ENCODE measurements around the gene ADCK1. TPM values are rescaled to one million over a fixed set of nuclear protein-coding genes. Genes with fewer than 3 reads are reported as not detected.

The ADCK1 gene
- total RNA-seq, 1 experiment from 2014 or later = 12.2 TPM

DNA sequence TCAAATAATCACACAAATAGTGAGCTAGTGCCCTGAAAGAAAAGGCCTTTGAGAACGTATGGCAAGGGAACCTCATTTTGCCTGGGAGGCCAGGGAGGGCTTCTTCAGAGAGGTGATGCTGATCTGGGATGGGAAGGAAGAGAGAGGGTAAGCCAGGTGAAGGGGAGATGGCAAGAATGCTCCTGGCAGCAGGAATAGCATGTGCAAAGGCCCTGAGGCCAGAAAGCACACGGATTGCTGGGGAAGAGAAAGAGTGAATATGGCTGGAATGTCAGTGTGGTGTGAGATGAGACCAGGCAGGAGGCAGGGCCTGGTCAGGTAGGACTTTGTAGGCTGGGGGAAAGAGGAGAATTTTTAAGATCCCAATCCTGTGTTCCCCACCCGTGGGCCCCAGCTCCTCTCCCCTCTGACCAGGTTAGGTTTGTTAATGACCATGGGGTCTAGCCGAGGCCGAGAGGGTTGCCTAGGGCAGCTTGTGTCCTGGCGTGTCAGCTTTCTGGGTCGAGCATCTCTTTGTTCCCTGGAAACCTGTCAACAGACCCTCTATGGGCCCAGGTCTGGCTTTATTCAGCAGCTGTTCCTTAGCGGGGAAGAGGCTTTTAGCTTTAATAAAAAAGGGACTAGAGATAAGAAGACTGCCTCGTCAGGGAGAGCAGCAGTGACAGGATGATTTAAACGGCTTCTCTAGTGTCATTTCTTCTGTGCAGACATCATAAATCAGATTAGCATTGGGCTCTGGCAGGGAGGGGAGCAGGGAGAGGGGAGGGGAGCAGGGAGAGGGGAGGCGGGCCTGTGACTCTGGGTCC is 123.4 kb downstream of the ADCK1 start:
- H3T11ph ChIP-seq (ENCODE audit: low read length) = no peak overlapping the region
- no peak overlapping the region for H2BK5ac ChIP-seq (ENCODE audit: insufficient read length, low read length)
- H3K9me3 ChIP-seq (ENCODE audit: control insufficient read depth, low read depth, low read length) = no peaks in the 10 kb centered on the region
- no peak overlapping the region for H4K91ac ChIP-seq (ENCODE audit: insufficient read length, low read depth, low read length)
- H3K4ac ChIP-seq (ENCODE audit: low read depth, low read length) = no peak overlapping the region
- H2AK5ac ChIP-seq (ENCODE audit: insufficient read length, low read length) = no peak overlapping the region
- H3K36me3 Mint-ChIP-seq (ENCODE audit: insufficient read depth in 1 of 3, low read depth in 3 of 3) = peaks cover 8 to 12% (median 9%) of the 10 kb centered on the region in 3 experiments; a peak in 5 of 7 replicates
- no peak overlapping the region for H4K8ac ChIP-seq (replicated peaks; ENCODE audit: insufficient read length, low read depth, low read length)
- no peak overlapping the region; a peak in 1 of 7 replicates for H3K27ac Mint-ChIP-seq
- no peak overlapping the region for H3K4me3 Mint-ChIP-seq
- H3K27me3 ChIP-seq (ENCODE audit: insufficient read depth, low read length) = no peaks in the 10 kb centered on the region
- H4K20me1 ChIP-seq (ENCODE audit: control insufficient read depth, insufficient read depth, insufficient read length) = no peaks in the 10 kb centered on the region
- no peaks in the 10 kb centered on the region for H3K4me1 Mint-ChIP-seq
- H3K14ac ChIP-seq (ENCODE audit: insufficient read depth, low read length) = no peak overlapping the region
- peaks cover 6 to 8% of the 10 kb centered on the region in 2 experiments; a peak in 4 of 5 replicates for H3K9me3 Mint-ChIP-seq
- H3K27ac ChIP-seq (ENCODE audit: insufficient read length, low read depth, low read length) = no peak overlapping the region
- H3K27me3 Mint-ChIP-seq (ENCODE audit: low read depth) = no peaks in the 10 kb centered on the region
- H3K79me1 ChIP-seq (ENCODE audit: insufficient read depth, low read depth, low read length, poor library complexity, severe bottlenecking) = no peaks in the 10 kb centered on the region
- H4K5ac ChIP-seq (ENCODE audit: insufficient read length, low read depth, low read length) = no peak overlapping the region
- no peak overlapping the region for H2BK20ac ChIP-seq (ENCODE audit: low read depth, low read length, poor library complexity, severe bottlenecking)
- H2BK15ac ChIP-seq (ENCODE audit: low read depth, low read length) = no peak overlapping the region
- H3K56ac ChIP-seq (ENCODE audit: insufficient read length, low read depth, low read length) = no peak overlapping the region
- H3K23me2 ChIP-seq (ENCODE audit: insufficient read length, low read depth, low read length, poor library complexity, severe bottlenecking) = no peaks in the 10 kb centered on the region
- no peaks in the 10 kb centered on the region for H3K4me1 ChIP-seq (ENCODE audit: insufficient read depth, low read length)
- H2BK120ac ChIP-seq (ENCODE audit: low read depth, low read length, poor library complexity, severe bottlenecking) = no peak overlapping the region
- no peak overlapping the region for H3K9ac ChIP-seq (ENCODE audit: extremely low read depth, insufficient read length, low read length)
- H3K4me2 ChIP-seq (ENCODE audit: insufficient read depth, insufficient read length, low read length) = no peak overlapping the region
- WGBS (ENCODE audit: extremely low coverage, insufficient read length, low lambda C conversion rate) = no CpG with 5 or more reads among the region's 11 CpGs
- TF ChIP-seq, protein P1, sequence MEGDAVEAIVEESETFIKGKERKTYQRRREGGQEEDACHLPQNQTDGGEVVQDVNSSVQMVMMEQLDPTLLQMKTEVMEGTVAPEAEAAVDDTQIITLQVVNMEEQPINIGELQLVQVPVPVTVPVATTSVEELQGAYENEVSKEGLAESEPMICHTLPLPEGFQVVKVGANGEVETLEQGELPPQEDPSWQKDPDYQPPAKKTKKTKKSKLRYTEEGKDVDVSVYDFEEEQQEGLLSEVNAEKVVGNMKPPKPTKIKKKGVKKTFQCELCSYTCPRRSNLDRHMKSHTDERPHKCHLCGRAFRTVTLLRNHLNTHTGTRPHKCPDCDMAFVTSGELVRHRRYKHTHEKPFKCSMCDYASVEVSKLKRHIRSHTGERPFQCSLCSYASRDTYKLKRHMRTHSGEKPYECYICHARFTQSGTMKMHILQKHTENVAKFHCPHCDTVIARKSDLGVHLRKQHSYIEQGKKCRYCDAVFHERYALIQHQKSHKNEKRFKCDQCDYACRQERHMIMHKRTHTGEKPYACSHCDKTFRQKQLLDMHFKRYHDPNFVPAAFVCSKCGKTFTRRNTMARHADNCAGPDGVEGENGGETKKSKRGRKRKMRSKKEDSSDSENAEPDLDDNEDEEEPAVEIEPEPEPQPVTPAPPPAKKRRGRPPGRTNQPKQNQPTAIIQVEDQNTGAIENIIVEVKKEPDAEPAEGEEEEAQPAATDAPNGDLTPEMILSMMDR (conservative IDR thresholded peaks at IDR 0.05) = no peak
- no peak overlapping the region for H3K23ac ChIP-seq (ENCODE audit: insufficient read length, low read depth, low read length)
- no peaks in the 10 kb centered on the region for H3K79me2 ChIP-seq (ENCODE audit: insufficient read depth, low read length)
- no peak overlapping the region for H3K18ac ChIP-seq (ENCODE audit: insufficient read length, low read depth, low read length)
- DNase-seq = no peak
- H2BK12ac ChIP-seq (ENCODE audit: insufficient read length, low read depth, low read length) = no peak overlapping the region
- H2AFZ ChIP-seq (ENCODE audit: low read length) = no peak overlapping the region
